GM04504 (cell line): ENCODE measurements around the gene GOT2.
"Not testable (repeated sequence)": the region's sequence is repeated elsewhere in the genome, so short reads cannot be mapped to it uniquely, and the experiment has no call there.

Source experiments
- DNase-seq: peaks from one replicate; pipeline ENCODE4 v3.0.0-alpha.2; 2012; ENCODE audit warnings: low read depth

The GOT2 gene

DNA sequence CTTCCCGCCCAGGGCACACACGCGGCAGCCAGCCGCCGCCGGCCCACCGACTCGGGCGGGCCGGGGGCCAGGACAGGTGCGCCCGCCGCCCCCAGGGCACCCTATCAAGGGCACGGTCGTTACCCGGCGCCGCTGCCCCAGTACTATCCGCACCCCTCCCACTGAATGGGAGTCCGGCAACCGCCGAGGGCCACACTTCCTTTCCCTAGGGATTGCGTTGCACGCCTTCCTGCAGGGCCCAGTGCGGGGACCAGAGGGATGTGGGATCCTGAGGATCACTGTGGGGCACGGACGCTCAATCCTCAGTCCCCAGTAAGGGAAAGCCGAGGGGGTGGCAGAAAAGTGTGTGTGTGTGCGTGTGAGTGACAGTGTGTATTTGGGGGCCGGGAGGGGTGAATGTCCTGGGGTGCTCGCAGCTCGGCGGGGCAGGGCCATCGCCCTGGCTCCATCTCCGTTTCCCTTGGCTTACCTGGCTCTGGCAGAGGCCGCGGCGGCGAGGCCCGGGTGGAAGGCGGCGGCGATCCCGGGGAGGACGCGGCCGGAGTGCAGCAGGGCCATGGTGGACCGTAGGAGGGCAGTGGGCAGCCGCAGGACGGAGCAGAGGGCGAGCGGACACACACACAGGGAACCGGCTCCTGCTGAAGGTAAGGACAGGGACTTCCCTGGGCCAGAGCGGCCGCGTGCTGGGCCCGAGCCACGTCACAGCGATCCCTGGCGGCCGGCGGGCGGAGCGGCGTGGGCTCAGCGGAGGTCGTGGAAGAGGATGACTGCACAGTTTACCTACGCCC, at the start of gene GOT2:
TSS of gene GOT2 (minus strand) at position 646 of the 788 bp plus-strand sequence. CDS start at position 558, 88 bp downstream.
- peak; percentile 60 for DNase-seq

DNA sequence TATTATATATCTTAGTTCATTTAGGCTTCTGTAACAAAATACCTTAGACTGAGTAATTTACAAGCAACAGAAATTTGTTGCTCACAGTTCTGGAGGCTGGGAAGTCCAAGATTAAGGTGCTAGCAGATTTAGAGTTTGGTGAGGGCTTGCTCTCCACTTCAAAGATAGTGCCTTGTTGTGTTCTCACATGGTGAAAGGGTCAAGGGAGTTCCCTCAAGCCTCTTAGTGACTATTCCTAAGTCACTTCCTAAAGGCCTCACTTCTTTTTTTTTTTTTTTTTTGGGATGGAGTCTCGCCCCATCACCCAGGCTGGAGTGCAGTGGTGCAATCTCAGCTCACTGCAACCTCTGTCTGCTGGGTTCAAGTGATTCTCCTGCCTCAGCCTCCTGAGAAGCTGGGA, 45.2 kb upstream of the GOT2 start:
- DNase-seq, result not testable (repeated sequence)

DNA sequence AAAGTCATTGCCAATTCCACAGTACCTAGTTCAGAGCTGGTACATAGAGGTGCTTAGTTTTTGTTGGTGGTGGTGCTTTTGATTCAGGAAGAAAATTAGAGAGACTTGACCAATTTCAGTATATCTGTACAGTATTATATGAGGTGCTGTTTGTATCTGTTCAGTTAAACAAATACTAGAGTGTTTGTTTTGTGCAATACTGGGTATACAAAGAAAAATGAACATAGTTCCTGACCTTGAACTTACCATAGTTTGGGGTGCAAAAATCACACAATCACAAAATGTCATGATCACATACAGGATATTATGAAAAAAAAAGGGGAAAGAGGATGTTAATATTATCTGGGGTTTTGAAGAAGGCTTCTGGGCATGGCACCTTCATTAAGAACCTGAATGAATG, 39.8 kb upstream of the GOT2 start:
- no peak for DNase-seq

DNA sequence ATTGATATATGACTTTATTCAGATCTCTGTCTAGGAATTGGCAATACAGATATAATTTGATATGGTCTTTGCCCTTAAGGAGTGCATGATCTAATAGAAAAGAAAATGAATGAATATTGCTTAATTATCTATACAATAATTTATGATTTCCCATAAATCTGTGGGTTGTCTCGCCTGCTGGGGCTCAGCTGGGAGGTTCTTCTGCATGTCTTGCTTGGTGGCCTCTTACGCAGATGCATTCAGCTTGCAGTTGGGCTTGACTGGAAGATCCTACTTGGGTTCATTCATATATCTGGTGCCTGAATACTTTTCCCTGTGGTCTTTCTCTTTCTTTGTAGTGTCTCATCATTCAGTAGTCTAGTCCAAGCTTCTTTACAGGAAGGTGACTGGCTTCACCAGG, 34.0 kb upstream of the GOT2 start:
- DNase-seq, result no peak

DNA sequence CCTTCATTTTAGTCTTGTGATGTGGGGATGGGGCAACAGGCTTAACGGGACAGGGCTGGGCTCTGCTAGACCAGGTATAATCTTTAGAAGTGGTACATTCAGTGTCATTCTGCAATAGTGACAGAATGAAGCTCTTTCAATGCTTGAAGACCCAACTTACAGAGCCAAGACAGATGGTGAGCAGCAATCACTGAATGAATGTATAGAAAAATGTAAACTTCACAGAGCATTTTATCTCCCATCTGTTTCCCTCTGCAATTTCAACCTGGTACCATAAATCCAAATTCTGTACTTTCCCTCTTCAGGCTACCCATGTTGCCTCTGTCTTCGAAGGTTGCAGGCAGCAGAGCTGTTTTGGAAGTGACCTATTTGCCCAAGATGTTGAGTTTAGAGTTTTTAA, 33.5 kb upstream of the GOT2 start:
- DNase-seq, result no peak

DNA sequence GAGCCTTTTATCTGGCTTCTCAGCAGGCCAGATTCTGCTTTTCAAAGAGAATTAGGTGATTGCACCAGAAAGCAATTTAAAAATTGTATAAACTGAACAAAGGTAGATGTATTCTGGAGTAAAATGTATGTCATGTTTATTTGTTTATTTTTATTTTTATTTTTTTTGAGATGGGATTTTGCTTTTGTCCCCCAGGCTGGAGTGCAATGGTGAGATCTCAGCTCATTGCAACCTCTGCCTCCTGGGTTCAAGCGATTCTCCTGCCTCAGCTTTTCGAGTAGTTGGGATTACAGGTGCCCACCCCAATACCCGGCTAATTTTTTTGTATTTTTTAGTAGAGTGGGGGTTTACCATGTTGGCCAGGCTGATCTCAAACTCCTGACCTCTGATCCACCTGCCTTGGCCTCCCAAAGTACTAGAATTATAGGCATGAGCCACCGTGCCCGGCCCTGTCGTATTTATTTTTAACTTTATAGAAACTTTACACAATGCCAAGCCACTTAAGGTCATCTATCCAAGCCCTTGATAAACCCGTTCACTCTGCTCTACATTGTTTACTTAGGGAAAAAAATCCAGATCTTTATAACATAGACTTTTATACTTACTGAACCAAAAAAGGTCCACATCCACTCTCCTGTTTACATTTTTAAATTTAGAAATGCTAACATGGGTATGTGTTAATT, 22.7 kb upstream of the GOT2 start:
- DNase-seq, result no peak

DNA sequence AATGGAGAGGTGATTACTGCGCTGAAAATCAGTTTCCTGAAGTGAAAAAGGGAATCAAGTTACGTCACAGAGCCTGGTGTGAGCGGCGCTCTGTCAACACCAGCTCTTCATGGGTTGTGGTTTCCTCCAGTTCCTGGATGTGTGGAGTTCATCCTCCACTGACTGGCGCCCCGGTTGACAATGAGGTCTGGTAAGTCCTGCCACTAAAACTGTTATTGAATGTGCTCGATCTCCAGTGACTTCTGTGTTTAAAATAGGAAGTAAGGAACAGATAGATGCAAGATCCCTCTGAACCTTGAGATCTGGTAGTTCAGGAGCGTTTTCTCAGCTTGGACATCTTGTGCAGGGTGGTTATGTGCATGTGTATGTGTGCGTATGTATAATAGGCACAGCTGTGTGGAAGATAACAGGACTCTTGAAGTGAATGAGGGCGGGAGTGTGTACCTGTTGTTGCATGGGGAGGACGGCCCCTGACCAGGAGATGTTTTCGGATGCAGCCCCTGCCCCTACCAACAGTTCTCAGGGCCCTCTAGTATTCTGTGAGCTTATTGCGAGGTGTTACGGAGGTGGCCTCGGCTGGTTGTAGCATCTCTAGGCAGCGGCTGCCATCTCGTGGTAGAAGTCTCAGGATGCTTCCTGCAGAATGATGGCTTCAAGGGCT, 22.0 kb upstream of the GOT2 start:
- peak; percentile 42 for DNase-seq

DNA sequence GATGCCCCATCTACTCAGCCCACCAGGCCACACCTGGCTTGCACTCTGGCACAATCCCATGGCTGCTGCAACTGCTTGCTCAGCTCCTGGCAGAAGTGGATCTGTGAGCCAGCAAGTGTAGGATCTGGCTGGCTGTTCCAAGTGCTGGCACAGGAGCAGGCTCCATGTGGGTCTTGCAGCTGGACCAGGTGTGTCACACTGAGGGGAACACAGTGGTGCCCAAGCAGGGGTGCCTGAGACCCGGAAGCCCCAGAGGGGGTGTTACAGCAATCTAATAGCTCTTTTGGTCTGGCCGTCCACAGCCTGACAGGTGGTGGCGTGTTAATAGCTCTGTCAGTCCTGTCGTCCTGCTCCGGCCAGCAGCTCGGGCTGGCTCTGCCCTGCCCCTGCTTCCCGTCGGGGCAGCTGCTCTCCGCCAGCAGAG, 19.6 kb upstream of the GOT2 start:
- DNase-seq, result no peak

DNA sequence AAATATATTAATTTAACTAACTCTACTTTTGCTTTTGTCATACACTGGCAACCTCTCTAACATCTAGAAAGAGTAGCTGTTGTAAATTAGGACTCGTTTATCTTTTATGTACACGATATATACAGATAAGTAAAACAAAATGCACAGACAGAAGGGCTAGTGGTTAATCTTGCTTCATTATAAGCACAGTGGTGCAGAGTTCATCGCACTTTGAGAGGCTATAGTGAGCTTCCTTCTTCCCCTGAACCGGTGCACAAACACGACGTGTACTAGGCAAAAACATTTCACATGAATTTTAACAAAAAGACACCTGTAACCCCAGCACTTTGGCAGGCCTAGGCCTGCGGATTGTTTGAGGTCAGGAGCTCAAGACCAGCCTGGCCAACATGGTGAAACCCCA, 10.4 kb upstream of the GOT2 start:
- DNase-seq, result no peak

DNA sequence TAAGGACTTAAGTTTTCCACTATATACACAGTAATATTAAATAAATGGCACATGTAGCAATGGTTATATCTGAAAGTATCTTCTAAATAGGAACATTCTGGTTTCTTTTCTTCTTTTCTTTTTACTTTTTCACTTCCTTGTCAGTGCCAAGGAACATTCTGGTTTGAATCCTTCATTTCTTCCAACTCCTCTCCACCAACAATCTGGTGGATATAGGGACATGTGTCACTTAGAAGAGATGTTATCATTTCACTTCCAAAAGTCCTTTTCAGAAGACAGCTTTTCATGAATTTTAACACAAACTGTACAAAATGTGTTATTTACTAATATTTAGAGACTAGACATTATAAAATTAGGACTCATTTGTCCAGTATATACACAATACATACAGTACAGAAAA, 7.9 kb upstream of the GOT2 start:
- no peak for DNase-seq

DNA sequence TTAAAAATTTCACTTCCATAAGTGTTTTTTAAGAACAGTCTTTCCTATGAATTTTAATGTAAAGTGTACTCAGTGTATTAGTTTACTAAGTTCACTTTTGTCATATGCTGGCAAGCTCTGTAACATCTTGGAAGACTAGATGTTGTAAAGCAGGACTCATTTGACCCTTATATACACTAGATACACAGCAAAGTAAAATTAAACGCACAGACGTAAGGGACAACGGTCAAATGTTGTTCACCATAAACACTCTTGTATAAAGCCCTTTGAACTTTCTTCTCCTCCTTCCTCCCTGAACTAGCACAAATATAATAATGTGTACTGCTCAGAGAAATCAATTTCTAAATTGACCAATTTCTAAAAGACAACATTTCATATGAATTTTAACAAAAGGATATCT, 7.0 kb upstream of the GOT2 start:
- DNase-seq, result no peak

DNA sequence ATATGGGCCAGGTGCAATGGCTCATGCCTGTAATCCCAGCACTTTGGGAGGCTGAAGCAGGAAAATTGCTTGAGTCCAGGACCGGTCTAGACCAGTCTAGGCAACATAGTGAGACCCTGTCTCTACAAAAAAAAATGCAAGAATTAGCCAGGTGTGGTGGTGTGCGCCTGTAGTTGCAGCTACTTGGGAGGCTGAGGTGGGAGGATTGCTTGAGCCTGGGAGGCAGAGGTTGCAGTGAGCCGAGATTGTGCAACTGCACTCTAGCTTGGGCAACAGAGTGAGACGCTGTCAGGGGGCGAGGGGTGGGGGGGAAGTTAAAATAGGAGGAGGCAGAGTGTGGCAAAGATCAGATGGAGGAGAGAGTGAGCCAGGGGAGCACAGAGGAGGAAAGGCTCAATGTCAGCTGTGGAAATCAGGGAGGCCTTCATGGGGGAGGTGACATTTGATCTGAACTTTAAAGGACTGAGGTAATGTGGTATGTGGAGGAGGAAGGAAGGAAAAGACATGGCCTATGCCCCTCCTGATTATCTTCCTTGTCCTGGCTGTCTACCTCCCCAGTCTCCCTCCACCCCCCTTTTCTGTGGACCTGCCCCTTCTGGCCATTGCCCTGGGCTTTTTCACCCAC, 4.7 kb upstream of the GOT2 start:
- DNase-seq, result no peak

DNA sequence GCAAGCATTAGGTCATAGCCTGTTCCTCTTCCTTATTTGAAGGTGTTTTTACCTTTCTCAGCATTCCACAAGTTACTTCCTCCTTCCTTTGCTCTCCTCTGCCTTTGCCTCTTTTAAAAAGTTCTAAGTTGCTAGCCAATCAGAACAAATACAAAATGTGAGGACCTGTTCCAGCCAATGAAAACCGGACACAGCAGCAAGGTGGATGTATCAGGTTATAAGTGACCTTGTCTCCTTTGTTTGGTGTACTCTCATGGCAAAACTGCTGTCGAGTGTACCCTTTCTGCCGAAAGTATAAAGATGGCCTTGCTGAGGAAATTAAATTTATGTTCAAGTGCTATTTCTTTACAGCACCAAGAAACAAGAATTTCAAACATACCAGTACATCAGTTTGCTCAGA, 2.2 kb upstream of the GOT2 start:
- DNase-seq, result not testable (repeated sequence)

DNA sequence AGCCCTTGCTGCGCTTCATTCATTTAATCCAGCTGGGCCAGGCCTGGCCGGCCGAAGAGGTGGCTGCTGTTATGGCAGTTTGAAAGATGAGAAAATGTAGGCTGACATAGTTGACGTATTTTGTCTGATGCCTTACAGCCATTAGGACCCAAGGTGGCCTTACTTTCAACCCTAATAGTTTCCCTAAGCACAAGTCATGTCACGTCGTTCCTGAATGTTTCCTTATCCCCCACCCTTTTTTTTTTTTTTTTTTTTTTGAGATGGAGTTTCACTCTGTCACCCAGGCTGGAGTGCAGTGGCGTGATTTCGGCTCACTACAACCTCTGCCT, 307 bp upstream of the GOT2 start:
- no peak for DNase-seq

DNA sequence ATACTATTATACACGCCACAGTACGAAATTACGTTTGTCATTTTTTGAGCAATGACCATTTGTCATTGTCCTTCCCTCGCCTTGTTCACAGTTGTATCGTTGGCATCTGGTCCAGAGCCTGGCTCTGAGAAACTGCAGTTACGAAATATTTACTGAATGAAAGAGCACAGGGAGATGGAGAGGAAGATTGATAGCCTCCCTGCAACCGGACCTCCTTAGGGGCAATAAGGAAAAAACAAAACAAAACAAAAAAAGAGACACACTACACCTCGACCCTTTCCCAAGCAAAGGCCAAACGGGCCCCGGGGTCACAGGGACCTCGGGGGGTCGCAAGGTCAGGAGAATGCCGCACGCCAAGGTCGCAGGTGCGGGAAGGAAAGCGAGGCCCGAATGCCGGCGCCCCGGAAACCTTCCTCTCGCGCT, 857 bp downstream of the GOT2 start:
- DNase-seq, result no peak

DNA sequence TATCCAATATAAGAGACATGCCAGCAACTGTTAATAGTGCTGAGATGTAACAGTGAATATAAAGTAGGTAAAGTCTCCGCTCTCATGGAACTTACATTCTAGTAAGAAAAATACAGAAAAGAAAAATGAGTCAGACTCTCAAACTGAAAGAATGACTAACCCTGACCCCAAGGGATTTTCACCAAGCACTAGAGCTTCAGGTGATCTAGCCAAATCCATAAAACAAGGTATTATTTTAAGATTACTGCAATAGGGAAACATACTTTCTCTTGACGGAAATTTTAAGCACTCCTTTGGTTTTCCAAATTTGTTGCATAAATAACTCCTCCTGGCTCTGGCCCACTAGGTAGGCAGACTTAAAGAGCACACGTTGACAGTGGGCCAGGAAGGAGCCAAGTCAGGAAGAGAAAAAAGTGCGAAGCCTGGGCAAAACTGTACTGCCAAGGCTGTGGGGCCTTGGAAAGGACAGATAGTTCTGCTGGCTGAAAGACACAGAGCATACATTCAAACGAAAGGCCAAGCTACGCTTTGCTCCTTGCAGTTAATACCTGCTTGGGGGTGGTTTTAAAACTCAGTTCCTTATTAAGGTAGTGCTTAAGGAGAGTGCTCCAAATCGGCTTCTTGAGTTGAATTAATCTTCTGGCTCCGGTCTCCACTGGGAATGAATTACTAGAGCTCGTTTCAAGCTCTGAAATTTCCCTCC, 1.4 kb downstream of the GOT2 start:
- no peak for DNase-seq

DNA sequence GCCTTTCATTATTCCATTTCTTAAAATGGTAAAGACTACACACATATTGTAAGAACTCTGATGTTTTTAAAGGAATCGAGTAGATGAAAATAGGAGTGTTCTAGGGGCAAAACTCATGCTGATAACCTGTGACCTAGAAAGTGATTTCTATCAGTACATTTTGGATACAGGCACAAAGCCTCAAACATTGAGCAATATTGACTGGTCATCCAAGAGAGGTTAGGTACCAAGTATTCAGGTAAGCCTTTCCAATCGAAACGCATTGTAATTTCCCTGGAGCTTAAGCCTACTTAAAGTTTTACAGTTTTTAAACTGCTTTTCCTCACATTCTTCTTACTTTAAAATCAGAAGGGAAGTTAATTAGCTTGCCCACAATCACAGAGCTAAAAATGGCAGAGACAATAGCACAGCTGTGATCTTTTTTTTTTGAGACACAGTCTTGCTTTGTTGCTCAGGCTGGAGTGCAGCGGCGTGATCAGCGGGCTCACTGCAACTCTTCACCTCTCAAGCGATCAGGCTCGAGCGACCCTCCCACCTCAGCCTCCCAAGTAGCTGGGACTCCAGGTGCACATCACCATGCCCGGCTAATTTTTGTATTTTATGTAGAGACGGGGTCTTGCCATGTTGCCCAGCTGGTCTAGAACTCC, 3.3 kb downstream of the GOT2 start:
- DNase-seq, result no peak

DNA sequence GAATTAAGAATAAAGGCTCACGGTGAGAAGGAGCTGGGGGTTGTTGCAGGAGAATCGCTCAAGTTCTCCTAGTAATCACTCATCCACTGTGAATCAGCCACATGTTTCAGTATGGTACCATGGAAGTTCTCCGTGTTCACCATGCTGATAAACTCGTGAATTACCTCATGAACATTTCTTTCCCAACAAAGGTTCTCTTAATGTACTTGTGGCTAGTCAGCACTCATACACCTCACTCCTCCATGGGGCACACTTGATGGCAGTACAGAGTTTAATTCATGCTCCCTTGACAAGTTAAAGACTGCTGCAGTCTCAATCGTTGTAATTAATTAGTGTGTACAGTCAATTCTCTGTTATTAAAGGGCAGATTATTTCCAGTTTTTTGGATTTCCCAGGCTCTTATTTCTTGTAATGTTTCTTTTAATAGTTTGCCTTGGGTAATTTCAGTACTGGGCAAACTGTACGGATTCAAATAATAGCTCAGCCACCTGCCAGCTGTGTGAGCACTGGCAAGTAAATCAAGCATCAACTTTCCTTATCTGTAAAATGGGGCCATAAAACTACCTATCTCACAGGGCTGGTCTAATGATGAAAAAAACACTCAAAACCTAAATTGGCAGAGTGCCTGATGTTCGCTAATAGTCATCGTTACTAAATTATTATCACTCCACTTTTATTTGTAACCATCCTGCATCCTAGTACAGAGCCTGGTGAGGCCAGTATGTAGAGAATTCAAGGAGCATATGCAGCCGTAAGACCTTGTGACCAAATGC, 6.1 kb downstream of the GOT2 start:
- DNase-seq, result no peak

DNA sequence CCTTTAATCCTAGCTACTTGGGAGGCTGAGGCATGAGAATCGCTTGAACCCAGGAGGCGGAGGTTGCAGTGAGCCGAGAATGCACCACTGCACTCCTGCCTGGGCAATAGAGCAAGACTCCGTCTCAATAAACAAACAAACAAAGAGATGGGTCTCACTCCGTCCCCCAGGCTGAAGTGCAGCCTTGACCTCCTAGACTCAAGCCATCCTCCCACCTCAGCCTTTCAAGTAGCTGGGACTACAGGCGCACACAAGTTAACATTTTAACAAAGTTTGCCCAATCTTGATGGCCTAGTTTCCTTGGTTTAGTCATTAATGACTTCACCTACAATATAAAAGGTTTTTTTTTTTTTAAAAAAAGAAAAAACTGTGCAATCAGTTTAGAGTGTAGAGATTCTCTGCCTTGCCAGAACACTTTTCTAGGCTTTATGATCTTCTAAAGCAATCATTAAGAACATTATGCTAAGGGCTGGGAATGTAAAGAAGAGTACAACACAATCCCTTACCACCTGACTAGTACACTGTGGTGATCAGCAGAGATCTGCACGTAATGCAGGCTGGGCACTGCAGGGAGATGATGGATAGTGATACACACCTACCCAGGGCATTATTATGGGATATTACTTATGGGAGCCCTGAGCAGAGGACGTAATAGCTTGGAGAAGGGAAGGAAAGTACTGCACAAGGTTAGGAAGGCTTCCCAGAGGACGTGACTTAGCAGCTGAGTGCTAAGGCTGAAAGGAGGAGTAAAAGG, 6.9 kb downstream of the GOT2 start:
- no peak for DNase-seq

DNA sequence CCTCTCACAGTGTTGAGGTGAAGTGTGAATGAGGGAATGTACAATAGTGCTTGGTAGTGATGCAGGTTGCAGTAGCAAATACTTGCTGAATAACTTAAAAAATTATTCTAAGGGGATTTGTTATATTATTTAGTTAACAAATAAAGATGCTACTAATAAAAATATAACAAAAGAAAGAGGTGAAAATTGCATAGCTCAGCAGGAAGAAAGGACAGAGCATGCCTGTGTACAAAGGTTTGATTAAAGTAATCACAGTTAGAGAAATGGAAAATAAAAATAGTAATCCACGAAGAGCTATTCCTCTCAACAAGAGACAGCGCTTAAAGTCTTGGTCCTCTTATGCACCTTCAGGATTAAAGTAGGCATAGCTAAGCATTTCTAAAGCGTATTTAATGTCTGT, 11.0 kb downstream of the GOT2 start:
- DNase-seq, result no peak
